MM.1S (cell line): Measurements from ENCODE around the gene SMAP1.

Source experiments
- DNase-seq: peaks from one replicate; pipeline ENCODE4 v3.0.0-alpha.2; 2015
- H2AFZ ChIP-seq: fragments of 300-600 bp; sonication (generic); 2 replicates; pipeline ENCODE4 v1.6.0; 2016; ENCODE audit warnings: antibody characterized with exemption, low read length
- H3F3A ChIP-seq: fragments of 300-600 bp; sonication (generic); 2 replicates; pipeline ENCODE4 v1.6.1; 2016; ENCODE audit warnings: mild to moderate bottlenecking, antibody characterized with exemption, low read length, moderate library complexity, mixed read lengths; ENCODE audit not compliant: insufficient read depth
- H3K27ac ChIP-seq: fragments of 300-600 bp; sonication (generic); 2 replicates; pipeline ENCODE4 v1.5.1; 2016; ENCODE audit warnings: mild to moderate bottlenecking, low read length
- H3K27me3 ChIP-seq: fragments of 300-600 bp; sonication (generic); replicated peaks from 2 replicates; pipeline ENCODE4 v1.6.0; 2016; ENCODE audit warnings: low read length; ENCODE audit not compliant: insufficient read depth
- H3K36me3 ChIP-seq: fragments of 300-600 bp; sonication (generic); replicated peaks from 2 replicates; pipeline ENCODE4 v1.6.1; 2016; ENCODE audit warnings: mild to moderate bottlenecking, low read length, mixed read lengths; ENCODE audit not compliant: insufficient read depth
- H3K4me1 ChIP-seq: fragments of 300-600 bp; sonication (generic); 2 replicates; pipeline ENCODE4 v1.6.1; 2016; ENCODE audit warnings: low read length, mixed read lengths
- H3K4me2 ChIP-seq: fragments of 300-600 bp; sonication (generic); 2 replicates; pipeline ENCODE4 v1.6.0; 2016; ENCODE audit warnings: low read depth, low read length
- H3K4me3 ChIP-seq: fragments of 300-600 bp; sonication (generic); 2 replicates; pipeline ENCODE4 v1.5.1; 2016; ENCODE audit warnings: low read length, mixed read lengths
- H3K79me2 ChIP-seq: fragments of 300-600 bp; sonication (generic); 2 replicates; pipeline ENCODE4 v1.6.1; 2016; ENCODE audit warnings: mixed run types, low read length, mixed read lengths
- H3K9ac ChIP-seq: fragments of 300-600 bp; sonication (generic); 2 replicates; pipeline ENCODE4 v1.6.1; 2016; ENCODE audit warnings: low read length, mixed read lengths
- H3K9me2 ChIP-seq: fragments of 300-600 bp; sonication (generic); replicated peaks from 2 replicates; pipeline ENCODE4 v1.6.1; 2016; ENCODE audit warnings: mild to moderate bottlenecking, low read length, mixed read lengths; ENCODE audit not compliant: insufficient read depth
- H3K9me3 ChIP-seq: fragments of 300-600 bp; sonication (generic); replicated peaks from 2 replicates; pipeline ENCODE4 v1.6.1; 2016; ENCODE audit warnings: mild to moderate bottlenecking, low read length, mixed read lengths; ENCODE audit not compliant: insufficient read depth
- H4K20me1 ChIP-seq: fragments of 300-600 bp; sonication (generic); 2 replicates; pipeline ENCODE4 v1.6.1; 2016; ENCODE audit warnings: mild to moderate bottlenecking, low read length, moderate library complexity, mixed read lengths; ENCODE audit not compliant: insufficient read depth
- CTCF ChIP-seq: fragments of 300-600 bp; sonication (generic); IDR thresholded peaks from 2 replicates; pipeline ENCODE4 v1.5.1; 2016; ENCODE audit warnings: antibody characterized with exemption, low read length, mixed read lengths
- EZH2 ChIP-seq: fragments of 300-600 bp; sonication (generic); optimal IDR thresholded peaks from 2 replicates; pipeline ENCODE3; 2017; ENCODE audit warnings: low read depth, mild to moderate bottlenecking, antibody characterized with exemption, low read length, mixed read lengths
- EZH2phosphoT487 ChIP-seq: fragments of 300-600 bp; sonication (generic); IDR thresholded peaks from 2 replicates; pipeline ENCODE4 v1.6.1; 2018; ENCODE audit warnings: antibody characterized with exemption, low read length

SMAP1 gene

GRCh38 chr6:70886071-70886470 is 218.4 kb downstream of the SMAP1 start:
- Histone ChIP-seq H3K4me3 (no peak overlapping the region), H3K4me1 (no peaks in the 10 kb centered on the region), H3K9me2 (no peaks in the 10 kb centered on the region), H3K27ac (no peak overlapping the region), H3K9ac (no peak overlapping the region), H3K79me2 (no peaks in the 10 kb centered on the region), H3K9me3 (no peaks in the 10 kb centered on the region), H4K20me1 (no peaks in the 10 kb centered on the region), H3K36me3 (no peaks in the 10 kb centered on the region), H3K27me3 (no peaks in the 10 kb centered on the region), H3K4me2 (no peak overlapping the region), H3F3A (no peaks in the 10 kb centered on the region), H2AFZ (no peak overlapping the region)
- no peak for TF ChIP-seq EZH2
- TF ChIP-seq CTCF, result no peak
- no peak for TF ChIP-seq EZH2phosphoT487
- no peak for DNase-seq

- H3F3A ChIP-seq, result no peaks in the 10 kb centered on the region
- H2AFZ ChIP-seq, result no peak overlapping the region
- H3K9ac ChIP-seq, result no peak overlapping the region
- no peaks in the 10 kb centered on the region for H3K27me3 ChIP-seq
- no peaks in the 10 kb centered on the region for H3K9me3 ChIP-seq
- no peaks in the 10 kb centered on the region for H3K79me2 ChIP-seq
- TF ChIP-seq EZH2 (no peak), EZH2phosphoT487 (no peak), CTCF (no peak)
- H3K9me2 ChIP-seq, result no peaks in the 10 kb centered on the region
- H3K27ac ChIP-seq, result no peak overlapping the region
- no peak overlapping the region for H3K4me3 ChIP-seq
- no peaks in the 10 kb centered on the region for H4K20me1 ChIP-seq
- DNase-seq, result no peak
- H3K4me2 ChIP-seq, result no peak overlapping the region
- no peaks in the 10 kb centered on the region for H3K4me1 ChIP-seq
- no peaks in the 10 kb centered on the region for H3K36me3 ChIP-seq
Observed at GRCh38 chr6:70886661-70887060, 219.0 kb downstream of the SMAP1 start.

- Histone ChIP-seq H3K27me3 (no peaks in the 10 kb centered on the region), H3K27ac (no peak overlapping the region), H4K20me1 (no peaks in the 10 kb centered on the region), H3K9me3 (no peaks in the 10 kb centered on the region), H3K4me1 (no peaks in the 10 kb centered on the region), H3K4me3 (no peak overlapping the region), H2AFZ (no peak overlapping the region), H3K9me2 (no peaks in the 10 kb centered on the region), H3K9ac (no peak overlapping the region), H3K79me2 (no peaks in the 10 kb centered on the region), H3K4me2 (no peak overlapping the region), H3K36me3 (no peaks in the 10 kb centered on the region), H3F3A (no peaks in the 10 kb centered on the region)
- DNase-seq, result no peak
- TF ChIP-seq EZH2phosphoT487 (no peak), CTCF (no peak), EZH2 (no peak)
Observed at GRCh38 chr6:70889270-70889669, 221.6 kb downstream of the SMAP1 start.

GRCh38 chr6:70894001-70894400 is 226.3 kb downstream of the SMAP1 start:
- no peak for DNase-seq
- TF ChIP-seq EZH2phosphoT487, result no peak
- no peak for TF ChIP-seq CTCF
- no peak for TF ChIP-seq EZH2
- Histone ChIP-seq H3F3A (no peaks in the 10 kb centered on the region), H3K4me2 (no peak overlapping the region), H3K9me2 (no peaks in the 10 kb centered on the region), H3K9me3 (no peaks in the 10 kb centered on the region), H4K20me1 (no peaks in the 10 kb centered on the region), H3K4me1 (no peaks in the 10 kb centered on the region), H3K79me2 (no peaks in the 10 kb centered on the region), H3K4me3 (no peak overlapping the region), H3K9ac (no peak overlapping the region), H3K27me3 (no peaks in the 10 kb centered on the region), H3K36me3 (no peaks in the 10 kb centered on the region), H2AFZ (no peak overlapping the region), H3K27ac (no peak overlapping the region)
